NCI-H2227 (cell line): Measurements from ENCODE around the gene GMEB2.
A peak's percentile ranks its signal among the peaks of the same experiment; 100 is the strongest.
"Not testable (repeated sequence)": the region's sequence is repeated elsewhere in the genome, so short reads cannot be mapped to it uniquely, and the experiment has no call there.

Source experiments
- DNase-seq: peaks from one replicate; lab custom pipeline; 2025; ENCODE audit not compliant: unreplicated experiment; lab: John Stamatoyannopoulos, UW

Gene GMEB2

GRCh38 chr20:63657937-63658748 lies 31.2 kb upstream of the GMEB2 start, which contains the start of gene RTEL1:
Gene RTEL1 (plus strand): TSS chr20:63658312. CDS start chr20:63659403, 1,091 bp downstream.
- peak; percentile 96 for DNase-seq

- DNase-seq, result peak; percentile 55
Measured at GRCh38 chr20:63657260-63657936, 30.5 kb upstream of the GMEB2 start.

GRCh38 chr20:63656451-63656850 lies 29.6 kb upstream of the GMEB2 start:
- no peak for DNase-seq

GRCh38 chr20:63655249-63655648 lies 28.3 kb upstream of the GMEB2 start:
- no peak for DNase-seq

- DNase-seq, result no peak
Measured at GRCh38 chr20:63653974-63654668, 27.2 kb upstream of the GMEB2 start.

- peak; percentile 95 for DNase-seq
Measured at GRCh38 chr20:63653041-63653973, 26.4 kb upstream of the GMEB2 start, which contains the start of gene STMN3. Gene STMN3 (minus strand): TSS chr20:63653424. CDS start chr20:63653345, 79 bp downstream.

- peak; percentile 76 for DNase-seq
Measured at GRCh38 chr20:63652192-63652980, 25.5 kb upstream of the GMEB2 start.

- DNase-seq, result no peak
Measured at GRCh38 chr20:63651942-63652191, 25.0 kb upstream of the GMEB2 start.

GRCh38 chr20:63650486-63650885 lies 23.6 kb upstream of the GMEB2 start:
- DNase-seq, result not testable (repeated sequence)

GRCh38 chr20:63648895-63649589 lies 22.1 kb upstream of the GMEB2 start:
- DNase-seq, result no peak

- DNase-seq, result no peak
Measured at GRCh38 chr20:63648190-63648589, 21.3 kb upstream of the GMEB2 start.

GRCh38 chr20:63645218-63645617 lies 18.3 kb upstream of the GMEB2 start:
- no peak for DNase-seq

GRCh38 chr20:63643946-63644345 lies 17.0 kb upstream of the GMEB2 start:
- no peak for DNase-seq

- no peak for DNase-seq
Measured at GRCh38 chr20:63643499-63643898, 16.6 kb upstream of the GMEB2 start.

- DNase-seq, result no peak
Measured at GRCh38 chr20:63642527-63643247, 15.8 kb upstream of the GMEB2 start.

- peak; percentile 70 for DNase-seq
Measured at GRCh38 chr20:63641792-63642523, 15.1 kb upstream of the GMEB2 start.

- DNase-seq, result no peak
Measured at GRCh38 chr20:63641146-63641791, 14.4 kb upstream of the GMEB2 start.

GRCh38 chr20:63640686-63641085 lies 13.8 kb upstream of the GMEB2 start:
- DNase-seq, result not testable (repeated sequence)
